IMR-90 (cell line): ENCODE data around the gene UBE2L3.

Experiments used
- BHLHE40 ChIP-seq: fragments of 150-350 bp; IDR thresholded peaks from 2 replicates; pipeline ENCODE4 v1.6.1; 2016; ENCODE audit warnings: mild to moderate bottlenecking, low read depth, low read length
- CEBPB ChIP-seq: IDR thresholded peaks from 2 replicates; pipeline ENCODE4 v1.6.1; 2012; ENCODE audit warnings: low read depth, low read length, improper control_type of control experiment
- CHD1 ChIP-seq: IDR thresholded peaks from 2 replicates; pipeline ENCODE4 v1.6.1; 2012; ENCODE audit warnings: low read depth, low read length, improper control_type of control experiment
- ELK1 ChIP-seq: fragments of 150-350 bp; IDR thresholded peaks from 2 replicates; pipeline ENCODE4 v1.6.1; 2016; ENCODE audit warnings: low read depth, mild to moderate bottlenecking, low read length, moderate library complexity, borderline replicate concordance
- MAFK ChIP-seq: IDR thresholded peaks from 2 replicates; pipeline ENCODE4 v1.6.1; 2012; ENCODE audit warnings: low read depth, low read length, improper control_type of control experiment
- MAZ ChIP-seq: IDR thresholded peaks from 2 replicates; pipeline ENCODE4 v1.6.1; 2012; ENCODE audit warnings: low read depth, mild to moderate bottlenecking, low read length, improper control_type of control experiment, moderate library complexity, borderline replicate concordance
- MXI1 ChIP-seq: IDR thresholded peaks from 2 replicates; pipeline ENCODE4 v1.6.1; 2012; ENCODE audit warnings: low read depth, mild to moderate bottlenecking, low read length, moderate library complexity, borderline replicate concordance
- POLR2A ChIP-seq: IDR thresholded peaks from 2 replicates; pipeline ENCODE4 v1.6.1; 2012; ENCODE audit warnings: mild to moderate bottlenecking, low read depth, low read length
- RAD21 ChIP-seq: IDR thresholded peaks from 2 replicates; pipeline ENCODE4 v1.6.1; 2012; ENCODE audit warnings: low read length, improper control_type of control experiment
- RCOR1 ChIP-seq: IDR thresholded peaks from 2 replicates; pipeline ENCODE4 v1.6.1; 2012; ENCODE audit warnings: mild to moderate bottlenecking, low read length, improper control_type of control experiment; ENCODE audit not compliant: insufficient replicate concordance
- RFX5 ChIP-seq: IDR thresholded peaks from 2 replicates; pipeline ENCODE4 v1.8.0; 2012; ENCODE audit warnings: low read depth, mild to moderate bottlenecking, low read length, moderate library complexity
- SMC3 ChIP-seq: fragments of 150-350 bp; IDR thresholded peaks from 2 replicates; pipeline ENCODE4 v1.6.1; 2016; ENCODE audit warnings: low read depth, mild to moderate bottlenecking, antibody characterized with exemption, low read length, moderate library complexity
- USF2 ChIP-seq: fragments of 150-350 bp; IDR thresholded peaks from 2 replicates; pipeline ENCODE4 v1.6.1; 2017; ENCODE audit warnings: mild to moderate bottlenecking, antibody characterized with exemption, low read length, low read depth
- TF ChIP-seq, protein P1 (sequence below): conservative IDR thresholded peaks from 2 replicates; pipeline ENCODE4 v1.5.1; 2012; ENCODE audit warnings: mild to moderate bottlenecking, low read depth, low read length, improper control_type of control experiment

- TF ChIP-seq SMC3 (no peak), ELK1 (no peak), USF2 (no peak), POLR2A (no peak), MAFK (no peak), MXI1 (no peak), RAD21 (no peak), CEBPB (no peak), BHLHE40 (no peak), RFX5 (no peak), CHD1 (no peak), MAZ (no peak), RCOR1 (no peak)
- TF ChIP-seq, protein P1, sequence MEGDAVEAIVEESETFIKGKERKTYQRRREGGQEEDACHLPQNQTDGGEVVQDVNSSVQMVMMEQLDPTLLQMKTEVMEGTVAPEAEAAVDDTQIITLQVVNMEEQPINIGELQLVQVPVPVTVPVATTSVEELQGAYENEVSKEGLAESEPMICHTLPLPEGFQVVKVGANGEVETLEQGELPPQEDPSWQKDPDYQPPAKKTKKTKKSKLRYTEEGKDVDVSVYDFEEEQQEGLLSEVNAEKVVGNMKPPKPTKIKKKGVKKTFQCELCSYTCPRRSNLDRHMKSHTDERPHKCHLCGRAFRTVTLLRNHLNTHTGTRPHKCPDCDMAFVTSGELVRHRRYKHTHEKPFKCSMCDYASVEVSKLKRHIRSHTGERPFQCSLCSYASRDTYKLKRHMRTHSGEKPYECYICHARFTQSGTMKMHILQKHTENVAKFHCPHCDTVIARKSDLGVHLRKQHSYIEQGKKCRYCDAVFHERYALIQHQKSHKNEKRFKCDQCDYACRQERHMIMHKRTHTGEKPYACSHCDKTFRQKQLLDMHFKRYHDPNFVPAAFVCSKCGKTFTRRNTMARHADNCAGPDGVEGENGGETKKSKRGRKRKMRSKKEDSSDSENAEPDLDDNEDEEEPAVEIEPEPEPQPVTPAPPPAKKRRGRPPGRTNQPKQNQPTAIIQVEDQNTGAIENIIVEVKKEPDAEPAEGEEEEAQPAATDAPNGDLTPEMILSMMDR, result no peak
Measured at GRCh38 chr22:21589396-21589795, 21.9 kb downstream of the UBE2L3 start.
